ENCODE results near the gene TAF1A. TPM values are rescaled to one million over a fixed set of nuclear protein-coding genes. Genes with fewer than 3 reads are reported as not detected.
A peak's percentile ranks its signal among the peaks of the same experiment; 100 is the strongest.

Gene TAF1A
- total and polyA plus RNA-seq, 2 donors (not counting 1 experiment from before 2014, with no cell fraction given), result 7.2 to 15.2 TPM

DNA sequence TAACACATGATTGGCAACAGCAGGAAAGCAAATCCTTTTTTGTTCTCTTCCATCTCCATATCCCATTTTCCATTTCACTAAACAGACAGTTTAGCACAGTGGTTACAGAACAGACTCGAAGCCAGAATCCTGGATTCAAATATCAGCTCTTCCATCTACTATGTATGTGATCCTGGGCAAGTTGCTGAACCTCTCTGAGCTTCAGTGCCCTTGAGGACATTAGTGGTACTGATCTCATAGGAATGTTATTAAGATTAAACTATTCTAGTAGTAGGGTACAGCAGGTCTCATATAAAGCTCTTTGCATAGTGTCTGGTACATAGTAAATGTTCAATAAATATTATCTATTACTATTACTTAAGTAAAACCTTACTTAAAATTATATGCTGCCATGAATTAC lies 28.1 kb downstream of the TAF1A start:
- no peaks in the 10 kb centered on the region for H3K4me1 ChIP-seq (ENCODE audit: control insufficient read depth, extremely low read depth, insufficient read depth, low read length)
- peaks cover 1% of the 10 kb centered on the region for H3K36me3 ChIP-seq (ENCODE audit: control insufficient read depth, insufficient read depth, low read length)
- H3K4me3 ChIP-seq (replicated peaks in 1 of 4; ENCODE audit: control extremely low read depth in 1 of 4, insufficient read depth in 1 of 4, low read depth in 3 of 4, low read length in 4 of 4), result no peak overlapping the region
- no peak for TF ChIP-seq EZH2 (IDR thresholded peaks at IDR 0.05; ENCODE audit: low read length, missing control alignments)
- TF ChIP-seq, protein P1, sequence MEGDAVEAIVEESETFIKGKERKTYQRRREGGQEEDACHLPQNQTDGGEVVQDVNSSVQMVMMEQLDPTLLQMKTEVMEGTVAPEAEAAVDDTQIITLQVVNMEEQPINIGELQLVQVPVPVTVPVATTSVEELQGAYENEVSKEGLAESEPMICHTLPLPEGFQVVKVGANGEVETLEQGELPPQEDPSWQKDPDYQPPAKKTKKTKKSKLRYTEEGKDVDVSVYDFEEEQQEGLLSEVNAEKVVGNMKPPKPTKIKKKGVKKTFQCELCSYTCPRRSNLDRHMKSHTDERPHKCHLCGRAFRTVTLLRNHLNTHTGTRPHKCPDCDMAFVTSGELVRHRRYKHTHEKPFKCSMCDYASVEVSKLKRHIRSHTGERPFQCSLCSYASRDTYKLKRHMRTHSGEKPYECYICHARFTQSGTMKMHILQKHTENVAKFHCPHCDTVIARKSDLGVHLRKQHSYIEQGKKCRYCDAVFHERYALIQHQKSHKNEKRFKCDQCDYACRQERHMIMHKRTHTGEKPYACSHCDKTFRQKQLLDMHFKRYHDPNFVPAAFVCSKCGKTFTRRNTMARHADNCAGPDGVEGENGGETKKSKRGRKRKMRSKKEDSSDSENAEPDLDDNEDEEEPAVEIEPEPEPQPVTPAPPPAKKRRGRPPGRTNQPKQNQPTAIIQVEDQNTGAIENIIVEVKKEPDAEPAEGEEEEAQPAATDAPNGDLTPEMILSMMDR (conservative IDR thresholded peaks at IDR 0.05 in 1 of 2, IDR thresholded peaks at IDR 0.05 in 1 of 2; ENCODE audit: low read depth in 1 of 2, low read length in 2 of 2), result no peak
- H4K20me1 ChIP-seq (ENCODE audit: control insufficient read depth, extremely low read depth, insufficient read depth, low read length), result no peaks in the 10 kb centered on the region
- no peaks in the 10 kb centered on the region for H3K27me3 ChIP-seq (ENCODE audit: control insufficient read depth, insufficient read depth, low read length)
- H3K4me2 ChIP-seq (ENCODE audit: extremely low read depth, insufficient read depth, low read length), result no peak overlapping the region
- H3K27ac ChIP-seq (ENCODE audit: insufficient read depth, low read length), result no peak overlapping the region
- no peaks in the 10 kb centered on the region for H3K79me2 ChIP-seq (ENCODE audit: control insufficient read depth, insufficient read depth, low read length)
- no peak for DNase-seq (ENCODE audit: low read depth in 2 of 2)
- H2AFZ ChIP-seq (ENCODE audit: low read length), result no peak overlapping the region
- H3K9me3 ChIP-seq (ENCODE audit: control insufficient read depth, insufficient read depth, low read depth, low read length), result no peaks in the 10 kb centered on the region
- no peak overlapping the region for H3K9ac ChIP-seq (ENCODE audit: insufficient read depth, low read length)

GRCh38 chr1:222557574-222557973 lies 32.2 kb downstream of the TAF1A start:
- no peak overlapping the region for H2AFZ ChIP-seq (ENCODE audit: low read length)

GRCh38 chr1:222557148-222557547 lies 32.6 kb downstream of the TAF1A start:
- peak; percentile 6 to 22 for DNase-seq (ENCODE audit: low read depth in 2 of 2)

More at GRCh38 chr1:222557574-222557973, 32.2 kb downstream of the TAF1A start:
- TF ChIP-seq, protein P1 (conservative IDR thresholded peaks at IDR 0.05 in 1 of 2, IDR thresholded peaks at IDR 0.05 in 1 of 2; ENCODE audit: low read depth in 1 of 2, low read length in 2 of 2), result no peak
- TF ChIP-seq EZH2 (IDR thresholded peaks at IDR 0.05; ENCODE audit: low read length, missing control alignments), result no peak
- DNase-seq (ENCODE audit: low read depth in 2 of 2), result no peak
- peaks cover 1% of the 10 kb centered on the region for H3K36me3 ChIP-seq (ENCODE audit: control insufficient read depth, insufficient read depth, low read length)
- H3K4me3 ChIP-seq (replicated peaks in 1 of 4; ENCODE audit: control extremely low read depth in 1 of 4, insufficient read depth in 1 of 4, low read depth in 3 of 4, low read length in 4 of 4), result no peak overlapping the region
- no peak overlapping the region for H3K9ac ChIP-seq (ENCODE audit: insufficient read depth, low read length)
- no peaks in the 10 kb centered on the region for H3K79me2 ChIP-seq (ENCODE audit: control insufficient read depth, insufficient read depth, low read length)
- H4K20me1 ChIP-seq (ENCODE audit: control insufficient read depth, extremely low read depth, insufficient read depth, low read length), result no peaks in the 10 kb centered on the region
- H3K27me3 ChIP-seq (ENCODE audit: control insufficient read depth, insufficient read depth, low read length), result no peaks in the 10 kb centered on the region
- H3K4me2 ChIP-seq (ENCODE audit: extremely low read depth, insufficient read depth, low read length), result no peak overlapping the region
- H3K9me3 ChIP-seq (ENCODE audit: control insufficient read depth, insufficient read depth, low read depth, low read length), result no peaks in the 10 kb centered on the region
- H3K27ac ChIP-seq (ENCODE audit: insufficient read depth, low read length), result no peak overlapping the region
- H3K4me1 ChIP-seq (ENCODE audit: control insufficient read depth, extremely low read depth, insufficient read depth, low read length), result no peaks in the 10 kb centered on the region

More at GRCh38 chr1:222557148-222557547, 32.6 kb downstream of the TAF1A start:
- Histone ChIP-seq H3K36me3 (ENCODE audit: control insufficient read depth, insufficient read depth, low read length) (peaks cover 1% of the 10 kb centered on the region), H3K4me2 (ENCODE audit: extremely low read depth, insufficient read depth, low read length) (no peak overlapping the region), H3K79me2 (ENCODE audit: control insufficient read depth, insufficient read depth, low read length) (no peaks in the 10 kb centered on the region), H3K9me3 (ENCODE audit: control insufficient read depth, insufficient read depth, low read depth, low read length) (no peaks in the 10 kb centered on the region), H3K27ac (ENCODE audit: insufficient read depth, low read length) (no peak overlapping the region), H3K27me3 (ENCODE audit: control insufficient read depth, insufficient read depth, low read length) (no peaks in the 10 kb centered on the region), H3K4me3 (replicated peaks in 1 of 4; ENCODE audit: control extremely low read depth in 1 of 4, insufficient read depth in 1 of 4, low read depth in 3 of 4, low read length in 4 of 4) (no peak overlapping the region), H4K20me1 (ENCODE audit: control insufficient read depth, extremely low read depth, insufficient read depth, low read length) (no peaks in the 10 kb centered on the region), H2AFZ (ENCODE audit: low read length) (no peak overlapping the region), H3K4me1 (ENCODE audit: control insufficient read depth, extremely low read depth, insufficient read depth, low read length) (no peaks in the 10 kb centered on the region), H3K9ac (ENCODE audit: insufficient read depth, low read length) (no peak overlapping the region)
- TF ChIP-seq, protein P1 (conservative IDR thresholded peaks at IDR 0.05 in 1 of 2, IDR thresholded peaks at IDR 0.05 in 1 of 2; ENCODE audit: low read depth in 1 of 2, low read length in 2 of 2), result no peak
- TF ChIP-seq EZH2 (IDR thresholded peaks at IDR 0.05; ENCODE audit: low read length, missing control alignments), result no peak
